K562 (cell line): Measurements from ENCODE around the gene FBXO48. TPM values are rescaled to one million over a fixed set of nuclear protein-coding genes. Genes with fewer than 3 reads are reported as not detected.

Experiments used
- CBX5 ChIP-seq: IDR thresholded peaks from 2 replicates; pipeline ENCODE4 v1.6.1; 2014; ENCODE audit warnings: low read depth, borderline replicate concordance
- CBX8 ChIP-seq: fragments of 200-600 bp; sonication (generic); IDR thresholded peaks from 2 replicates; pipeline ENCODE4 v1.6.1; 2012; ENCODE audit warnings: borderline replicate concordance, mixed run types, low read depth, mild to moderate bottlenecking, moderate library complexity, mixed read lengths, low read length, control low read depth, inconsistent platforms; ENCODE audit not compliant: poor library complexity, severe bottlenecking; ENCODE audit errors: extremely low read depth
- MXI1 ChIP-seq: IDR thresholded peaks from 2 replicates; pipeline ENCODE4 v1.6.1; 2011; ENCODE audit warnings: low read depth, mild to moderate bottlenecking, improper control_type of control experiment, low read length
- NONO ChIP-seq, 2 experiments: fragments of 200-400 bp in 1 of 2; fragments of 450-650 bp in 1 of 2; formaldehyde crosslinking in 1 of 2; IDR thresholded peaks; 2 replicates each; pipeline ENCODE4 v1.6.1; 2017; ENCODE audit warnings: low read depth in 2 of 2, mild to moderate bottlenecking in 2 of 2, moderate library complexity in 2 of 2, low read length in 1 of 2
- PTBP1 ChIP-seq: fragments of 200-400 bp; formaldehyde crosslinking; IDR thresholded peaks from 2 replicates; pipeline ENCODE4 v1.6.1; 2017; ENCODE audit warnings: low read depth, low read length
- RBM22 ChIP-seq: fragments of 200-400 bp; formaldehyde crosslinking; IDR thresholded peaks from 2 replicates; pipeline ENCODE4 v1.6.1; 2018; ENCODE audit warnings: low read length, low read depth; ENCODE audit not compliant: poor library complexity, severe bottlenecking
- SIN3A ChIP-seq, 2 experiments: fragments of 150-350 bp in 1 of 2; IDR thresholded peaks; 2 replicates each; pipeline ENCODE4 v1.6.1; 2011 to 2016; ENCODE audit warnings: borderline replicate concordance in 2 of 2, low read depth in 2 of 2, low read length in 2 of 2, mild to moderate bottlenecking in 2 of 2, moderate library complexity in 2 of 2; ENCODE audit not compliant: control insufficient read depth in 1 of 2
- SNIP1 ChIP-seq: fragments of 450-650 bp; IDR thresholded peaks from 2 replicates; pipeline ENCODE4 v1.7.1; 2017; ENCODE audit warnings: low read depth, mild to moderate bottlenecking
- ZC3H8 ChIP-seq: fragments of 450-650 bp; IDR thresholded peaks from 2 replicates; pipeline ENCODE4 v1.6.1; 2017
- ZNF165 ChIP-seq: fragments of 250-450 bp; sonication (Bioruptor Pico); IDR thresholded peaks from 2 replicates; pipeline ENCODE4 v1.4.0; 2020; ENCODE audit warnings: borderline replicate concordance
- ZNF347 ChIP-seq: fragments of 450-650 bp; formaldehyde crosslinking; IDR thresholded peaks from 2 replicates; pipeline ENCODE4 v1.4.0; 2020; ENCODE audit warnings: low read depth, mild to moderate bottlenecking, moderate library complexity
- ZNF41 ChIP-seq: fragments of 250-450 bp; sonication (Bioruptor Pico); conservative IDR thresholded peaks from 2 replicates; pipeline ENCODE4 v1.4.0; 2020; ENCODE audit warnings: mild to moderate bottlenecking
- ZNF57 ChIP-seq: fragments of 450-650 bp; formaldehyde crosslinking; IDR thresholded peaks from 2 replicates; pipeline ENCODE4 v1.4.0; 2020; ENCODE audit warnings: mild to moderate bottlenecking, moderate library complexity
- ZNF586 ChIP-seq: fragments of 450-650 bp; formaldehyde crosslinking; conservative IDR thresholded peaks from 2 replicates; pipeline ENCODE4 v1.4.0; 2020; ENCODE audit warnings: mild to moderate bottlenecking, moderate library complexity
- ZNF77 ChIP-seq: fragments of 250-450 bp; sonication (Bioruptor Pico); IDR thresholded peaks from 2 replicates; pipeline ENCODE4 v1.5.0; 2020
- polyA plus RNA-seq, 8 experiments: library from polyadenylated mRNA; depleted of rRNA in 4 of 8; stranded (reverse) in 5 of 8; unstranded in 3 of 8; fragments of >200 nt; fragmentation: Nextera tagmentation in 2 of 8; fragmentation: Illumina TruSeq in 1 of 8; extraction: Ambion mirVana in 2 of 8; extraction: Trizol in 1 of 8; gene quantifications; 2 replicates each; pipeline versions ENCODE4 v1.2.1 to v1.2.3, GENCODE V29; 2011 to 2014; ENCODE audit warnings: inconsistent platforms in 1 of 8, missing spikeins in 1 of 8
- total RNA-seq, 7 experiments: library from RNA; depleted of rRNA in 6 of 7; stranded (reverse); fragments of >200 nt in 6 of 7; fragmentation: Illumina TruSeq in 2 of 7; extraction: Trizol in 2 of 7; gene quantifications; 2 replicates each; pipeline versions ENCODE4 v1.2.1 to v1.2.3, GENCODE V29; 2011 to 2021; ENCODE audit warnings: low replicate concordance in 1 of 7
- TF ChIP-seq, protein P1 (sequence below): fragments of 450-650 bp; IDR thresholded peaks from 2 replicates; pipeline ENCODE4 v1.6.1; 2016; ENCODE audit warnings: low read depth, mild to moderate bottlenecking, moderate library complexity
- TF ChIP-seq, protein P2 (sequence below): fragments of 450-650 bp; formaldehyde crosslinking; IDR thresholded peaks from 2 replicates; pipeline ENCODE4 v1.4.0; 2022; ENCODE audit warnings: mild to moderate bottlenecking, moderate library complexity
- TF ChIP-seq, protein P3 (sequence below), 3 experiments: fragments of 200-800 bp in 1 of 3; fragments of 250-450 bp in 1 of 3; fragments of 450-650 bp in 1 of 3; sonication (Bioruptor Pico) in 1 of 3; sonication (Bioruptor generic) in 1 of 3; formaldehyde crosslinking in 1 of 3; IDR thresholded peaks; 2 replicates each; pipeline versions ENCODE4 v1.6.1 to v1.8.0; 2016 to 2022; ENCODE audit warnings: mild to moderate bottlenecking in 2 of 3, missing genetic modification characterization in 2 of 3, missing compliant biosample characterization in 1 of 3, moderate library complexity in 1 of 3
- TF ChIP-seq, protein P4 (sequence below): fragments of 250-450 bp; sonication (Bioruptor Pico); IDR thresholded peaks from 2 replicates; pipeline ENCODE4 v1.5.0; 2021; ENCODE audit warnings: mild to moderate bottlenecking, moderate library complexity

FBXO48 gene
- total and polyA plus RNA-seq, 9 of the 15 experiments (the other 6 are each of a cell fraction or from before 2014, with no cell fraction given), result 0.36 to 1.8 (median 0.73) TPM

DNA sequence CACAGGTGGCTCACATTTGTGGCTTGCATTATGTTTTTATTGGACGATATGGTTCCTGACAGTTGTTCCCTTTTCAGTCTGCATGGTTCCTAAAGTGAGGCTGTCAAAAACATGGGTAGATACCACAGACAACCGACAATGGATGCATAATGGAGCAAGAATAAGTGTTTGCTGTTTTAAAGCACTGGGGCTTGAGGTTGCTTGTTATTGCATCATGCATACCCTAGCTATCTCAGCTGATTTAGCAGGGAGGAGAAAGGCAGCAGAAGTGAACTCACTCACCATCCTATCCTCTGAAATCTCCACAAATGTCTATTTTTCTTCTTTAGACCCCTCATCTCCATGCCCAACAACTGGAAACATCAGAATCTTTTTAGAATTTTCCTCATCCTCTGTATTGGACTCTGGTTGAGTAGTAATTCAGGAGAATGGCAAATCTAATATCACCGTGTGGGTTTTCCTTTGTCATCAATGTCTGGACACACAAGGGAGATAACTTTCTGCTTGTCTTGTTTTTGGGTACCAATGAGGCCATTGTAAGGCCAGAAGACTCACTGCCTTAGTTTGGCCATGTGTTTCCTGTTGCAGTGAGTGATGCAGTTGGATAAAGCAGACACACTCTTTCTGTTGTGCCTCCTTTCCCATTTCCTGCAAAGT is 46.7 kb downstream of the FBXO48 start (continued):
- no peak for TF ChIP-seq RBM22
- no peak for TF ChIP-seq SIN3A (IDR thresholded peaks at IDR 0.05; ENCODE audit: borderline replicate concordance in 2 of 2, control insufficient read depth in 1 of 2, low read depth in 2 of 2, low read length in 2 of 2)
- no peak for TF ChIP-seq ZC3H8
- no peak for TF ChIP-seq PTBP1
- TF ChIP-seq, protein P1, sequence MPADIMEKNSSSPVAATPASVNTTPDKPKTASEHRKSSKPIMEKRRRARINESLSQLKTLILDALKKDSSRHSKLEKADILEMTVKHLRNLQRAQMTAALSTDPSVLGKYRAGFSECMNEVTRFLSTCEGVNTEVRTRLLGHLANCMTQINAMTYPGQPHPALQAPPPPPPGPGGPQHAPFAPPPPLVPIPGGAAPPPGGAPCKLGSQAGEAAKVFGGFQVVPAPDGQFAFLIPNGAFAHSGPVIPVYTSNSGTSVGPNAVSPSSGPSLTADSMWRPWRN, result no peak
- TF ChIP-seq, protein P2, sequence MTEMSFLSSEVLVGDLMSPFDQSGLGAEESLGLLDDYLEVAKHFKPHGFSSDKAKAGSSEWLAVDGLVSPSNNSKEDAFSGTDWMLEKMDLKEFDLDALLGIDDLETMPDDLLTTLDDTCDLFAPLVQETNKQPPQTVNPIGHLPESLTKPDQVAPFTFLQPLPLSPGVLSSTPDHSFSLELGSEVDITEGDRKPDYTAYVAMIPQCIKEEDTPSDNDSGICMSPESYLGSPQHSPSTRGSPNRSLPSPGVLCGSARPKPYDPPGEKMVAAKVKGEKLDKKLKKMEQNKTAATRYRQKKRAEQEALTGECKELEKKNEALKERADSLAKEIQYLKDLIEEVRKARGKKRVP (CRISPR knock-in tag), result peak; percentile 100
- no peak for TF ChIP-seq CBX8
- TF ChIP-seq CBX5, result no peak
- TF ChIP-seq, protein P3, sequence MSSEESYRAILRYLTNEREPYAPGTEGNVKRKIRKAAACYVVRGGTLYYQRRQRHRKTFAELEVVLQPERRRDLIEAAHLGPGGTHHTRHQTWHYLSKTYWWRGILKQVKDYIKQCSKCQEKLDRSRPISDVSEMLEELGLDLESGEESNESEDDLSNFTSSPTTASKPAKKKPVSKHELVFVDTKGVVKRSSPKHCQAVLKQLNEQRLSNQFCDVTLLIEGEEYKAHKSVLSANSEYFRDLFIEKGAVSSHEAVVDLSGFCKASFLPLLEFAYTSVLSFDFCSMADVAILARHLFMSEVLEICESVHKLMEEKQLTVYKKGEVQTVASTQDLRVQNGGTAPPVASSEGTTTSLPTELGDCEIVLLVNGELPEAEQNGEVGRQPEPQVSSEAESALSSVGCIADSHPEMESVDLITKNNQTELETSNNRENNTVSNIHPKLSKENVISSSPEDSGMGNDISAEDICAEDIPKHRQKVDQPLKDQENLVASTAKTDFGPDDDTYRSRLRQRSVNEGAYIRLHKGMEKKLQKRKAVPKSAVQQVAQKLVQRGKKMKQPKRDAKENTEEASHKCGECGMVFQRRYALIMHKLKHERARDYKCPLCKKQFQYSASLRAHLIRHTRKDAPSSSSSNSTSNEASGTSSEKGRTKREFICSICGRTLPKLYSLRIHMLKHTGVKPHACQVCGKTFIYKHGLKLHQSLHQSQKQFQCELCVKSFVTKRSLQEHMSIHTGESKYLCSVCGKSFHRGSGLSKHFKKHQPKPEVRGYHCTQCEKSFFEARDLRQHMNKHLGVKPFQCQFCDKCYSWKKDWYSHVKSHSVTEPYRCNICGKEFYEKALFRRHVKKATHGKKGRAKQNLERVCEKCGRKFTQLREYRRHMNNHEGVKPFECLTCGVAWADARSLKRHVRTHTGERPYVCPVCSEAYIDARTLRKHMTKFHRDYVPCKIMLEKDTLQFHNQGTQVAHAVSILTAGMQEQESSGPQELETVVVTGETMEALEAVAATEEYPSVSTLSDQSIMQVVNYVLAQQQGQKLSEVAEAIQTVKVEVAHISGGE (CRISPR knock-in tag; IDR thresholded peaks at IDR 0.05), result no peak
- TF ChIP-seq ZNF165 (CRISPR knock-in tag), result no peak
- TF ChIP-seq SNIP1, result no peak
- TF ChIP-seq, protein P4, sequence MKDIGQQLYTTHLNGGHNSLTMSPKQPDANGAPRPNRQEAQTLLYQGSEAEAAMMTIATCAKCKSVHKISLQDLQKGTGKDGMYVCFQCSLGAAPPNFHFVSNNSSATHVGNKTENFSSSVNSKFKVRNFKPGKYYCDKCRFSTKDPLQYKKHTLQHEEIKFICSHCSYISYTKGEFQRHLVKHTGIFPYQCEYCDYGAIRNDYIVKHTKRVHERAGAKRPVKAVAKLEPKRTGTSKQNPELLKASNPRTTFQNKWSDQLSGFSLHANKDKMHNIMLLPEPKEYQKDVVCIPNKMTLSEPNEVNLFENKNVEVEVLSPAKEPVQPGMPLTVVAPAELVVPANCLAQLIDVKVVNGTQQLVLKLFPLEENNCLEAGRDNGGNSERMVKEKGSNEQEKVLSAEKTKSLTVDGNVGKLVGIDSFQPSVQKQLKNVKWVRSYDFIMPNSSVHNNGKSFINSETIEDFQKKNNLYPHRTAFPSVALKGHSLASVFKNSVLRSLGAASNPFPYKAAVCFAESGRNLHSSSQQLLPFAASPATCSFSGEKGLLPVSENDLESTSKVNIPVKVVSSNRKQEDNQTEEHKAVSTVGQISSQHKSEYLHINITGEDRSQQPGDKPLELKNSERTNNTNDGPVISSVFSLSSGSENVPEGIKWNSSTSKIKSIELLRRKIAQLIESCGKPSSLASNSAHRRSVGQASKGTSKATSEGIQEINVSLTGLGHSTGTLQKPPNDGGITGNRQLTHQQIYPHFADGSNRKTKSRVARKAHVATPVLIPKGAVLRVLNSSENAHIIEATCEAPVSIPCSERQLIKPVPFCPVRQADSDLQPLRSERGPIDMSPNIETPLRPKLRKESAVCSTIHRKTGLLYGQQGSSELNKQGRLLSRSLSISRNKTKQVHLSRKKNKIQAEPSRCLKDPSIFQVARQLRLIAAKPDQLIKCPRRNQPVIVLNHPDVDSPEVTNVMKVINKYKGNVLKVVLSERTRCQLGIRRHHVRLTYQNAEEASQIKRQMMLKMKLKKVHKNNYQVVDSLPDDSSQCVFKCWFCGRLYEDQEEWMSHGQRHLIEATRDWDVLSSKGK (CRISPR knock-in tag), result no peak
- TF ChIP-seq ZNF347 (CRISPR knock-in tag), result no peak
- peak; percentile 96 for TF ChIP-seq ZNF586 (CRISPR knock-in tag)
- TF ChIP-seq ZNF57 (CRISPR knock-in tag), result no peak
- TF ChIP-seq MXI1, result no peak
- no peak for TF ChIP-seq NONO (IDR thresholded peaks at IDR 0.05; ENCODE audit: low read depth in 2 of 2, low read length in 1 of 2)
- TF ChIP-seq ZNF41 (CRISPR knock-in tag), result 0 out of 2 replicates have a peak, but pooled peaks have one; percentile 53
- TF ChIP-seq ZNF77 (CRISPR knock-in tag), result no peak
